Measurements from ENCODE around the gene KCNIP1.

DNA sequence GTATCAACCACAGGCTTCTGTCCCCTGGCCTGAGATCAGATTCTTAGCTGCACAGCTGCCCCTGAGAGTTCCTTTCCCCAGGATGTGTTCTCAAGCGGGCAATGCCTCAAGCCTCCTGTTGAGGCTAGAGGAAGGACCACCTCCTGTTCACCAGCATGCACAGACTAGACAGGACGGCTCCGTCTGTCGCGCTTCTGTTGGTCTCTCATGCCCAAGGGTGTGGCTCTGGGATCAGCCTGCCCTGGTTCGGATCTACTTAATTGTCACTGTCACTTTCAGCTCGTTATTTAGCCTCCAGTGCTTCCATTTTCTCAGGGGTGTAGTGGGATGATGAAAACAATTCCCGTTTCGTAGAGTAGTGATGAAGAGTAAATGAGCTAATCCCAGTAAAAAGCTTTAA, 103.1 kb downstream of the KCNIP1 start:
- TF ChIP-seq, protein P1, sequence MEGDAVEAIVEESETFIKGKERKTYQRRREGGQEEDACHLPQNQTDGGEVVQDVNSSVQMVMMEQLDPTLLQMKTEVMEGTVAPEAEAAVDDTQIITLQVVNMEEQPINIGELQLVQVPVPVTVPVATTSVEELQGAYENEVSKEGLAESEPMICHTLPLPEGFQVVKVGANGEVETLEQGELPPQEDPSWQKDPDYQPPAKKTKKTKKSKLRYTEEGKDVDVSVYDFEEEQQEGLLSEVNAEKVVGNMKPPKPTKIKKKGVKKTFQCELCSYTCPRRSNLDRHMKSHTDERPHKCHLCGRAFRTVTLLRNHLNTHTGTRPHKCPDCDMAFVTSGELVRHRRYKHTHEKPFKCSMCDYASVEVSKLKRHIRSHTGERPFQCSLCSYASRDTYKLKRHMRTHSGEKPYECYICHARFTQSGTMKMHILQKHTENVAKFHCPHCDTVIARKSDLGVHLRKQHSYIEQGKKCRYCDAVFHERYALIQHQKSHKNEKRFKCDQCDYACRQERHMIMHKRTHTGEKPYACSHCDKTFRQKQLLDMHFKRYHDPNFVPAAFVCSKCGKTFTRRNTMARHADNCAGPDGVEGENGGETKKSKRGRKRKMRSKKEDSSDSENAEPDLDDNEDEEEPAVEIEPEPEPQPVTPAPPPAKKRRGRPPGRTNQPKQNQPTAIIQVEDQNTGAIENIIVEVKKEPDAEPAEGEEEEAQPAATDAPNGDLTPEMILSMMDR (IDR thresholded peaks at IDR 0.05) = no peak
- no peak for TF ChIP-seq RFX5 (IDR thresholded peaks at IDR 0.05; ENCODE audit: low read length)
- peak; percentile 50; the same call in 1 of the 2 replicates for TF ChIP-seq RCOR1 (IDR thresholded peaks at IDR 0.05; ENCODE audit: low read length)
- no peak for TF ChIP-seq EZH2phosphoT487 (IDR thresholded peaks at IDR 0.05; ENCODE audit: borderline replicate concordance, low read depth)
- TF ChIP-seq YY1 (IDR thresholded peaks at IDR 0.05; ENCODE audit: low read depth) = no peak
- no peak for TF ChIP-seq NRF1 (IDR thresholded peaks at IDR 0.05; ENCODE audit: low read depth, low read length)
- TF ChIP-seq EP300 (IDR thresholded peaks at IDR 0.05; ENCODE audit: borderline replicate concordance in 1 of 2, low read depth in 1 of 2, low read length in 1 of 2) = peak in 1 of 2 experiments; percentile 58; a peak in 1 of 4 replicates
- TF ChIP-seq SIN3A (IDR thresholded peaks at IDR 0.05; ENCODE audit: borderline replicate concordance, low read depth, low read length) = no peak
- no peak for TF ChIP-seq JUND (IDR thresholded peaks at IDR 0.05)
- TF ChIP-seq CHD2 (IDR thresholded peaks at IDR 0.05; ENCODE audit: low read length, partially characterized antibody) = no peak

All from SK-N-SH (cell line).